Liver (tissue), 9 donors: ENCODE results near the gene SRRM2. TPM values are rescaled to one million over a fixed set of nuclear protein-coding genes. Genes with fewer than 3 reads are reported as not detected.

Experiments used
- DNase-seq: peaks from one replicate; pipeline ENCODE4 v3.0.0-alpha.2; 2017; ENCODE audit warnings: low spot score
- H3K27ac ChIP-seq, 2 donors: one replicate each; pipeline ENCODE4 v1.7.0; 2013; ENCODE audit warnings: inconsistent platforms in 2 of 2, low read length in 2 of 2, control low read depth in 1 of 2, low read depth in 1 of 2, mild to moderate bottlenecking in 1 of 2
- H3K27me3 ChIP-seq, 4 donors: one replicate each; pipeline versions ENCODE4 v1.6.1 to v1.7.0; 2013; ENCODE audit warnings: low read length in 3 of 4, inconsistent platforms in 1 of 4, mild to moderate bottlenecking in 1 of 4, moderate library complexity in 1 of 4; ENCODE audit not compliant: control insufficient read depth in 4 of 4, insufficient read depth in 4 of 4
- H3K36me3 ChIP-seq, 4 donors: one replicate each; pipeline versions ENCODE4 v1.6.1 to v1.7.0; 2013; ENCODE audit warnings: low read length in 3 of 4, mild to moderate bottlenecking in 3 of 4, low read depth in 1 of 4, moderate library complexity in 1 of 4; ENCODE audit not compliant: control insufficient read depth in 4 of 4, insufficient read depth in 3 of 4
- H3K4me1 ChIP-seq, 4 donors: one replicate each; pipeline versions ENCODE4 v1.6.1 to v1.7.0; 2013; ENCODE audit warnings: low read length in 3 of 4, mild to moderate bottlenecking in 3 of 4, moderate library complexity in 1 of 4; ENCODE audit not compliant: control insufficient read depth in 4 of 4, insufficient read depth in 4 of 4
- H3K4me3 ChIP-seq, 3 donors: one replicate each; pipeline versions ENCODE4 v1.6.1 to v1.7.0; 2013; ENCODE audit warnings: low read length in 3 of 3, control low read depth in 1 of 3, low read depth in 1 of 3, mild to moderate bottlenecking in 1 of 3
- H3K9ac ChIP-seq, 2 donors: one replicate each; pipeline ENCODE4 v1.7.0; 2013; ENCODE audit warnings: low read length in 2 of 2, mild to moderate bottlenecking in 2 of 2, moderate library complexity in 2 of 2, control low read depth in 1 of 2, low read depth in 1 of 2
- H3K9me3 ChIP-seq, 4 donors: one replicate each; pipeline versions ENCODE4 v1.6.1 to v1.7.0; 2013; ENCODE audit warnings: low read length in 3 of 4; ENCODE audit not compliant: control insufficient read depth in 4 of 4
- CTCF ChIP-seq: fragments of 150-350 bp; IDR thresholded peaks from 2 replicates; pipeline ENCODE4 v1.5.1; 2017; ENCODE audit warnings: improper control_type of control experiment, low read depth, low read length; ENCODE audit not compliant: missing input control
- FOXA1 ChIP-seq: IDR thresholded peaks from 2 replicates; pipeline ENCODE4 v1.6.1; 2016; ENCODE audit warnings: antibody characterized with exemption
- HNF4A ChIP-seq, 2 donors: conservative IDR thresholded peaks; 2 replicates each; pipeline ENCODE4 v1.6.1; 2016; ENCODE audit warnings: antibody characterized with exemption in 2 of 2, mild to moderate bottlenecking in 2 of 2
- HNF4G ChIP-seq: IDR thresholded peaks from 2 replicates; pipeline ENCODE4 v1.6.1; 2016; ENCODE audit warnings: antibody characterized with exemption
- JUND ChIP-seq, 2 donors: IDR thresholded peaks; 2 replicates each; pipeline ENCODE4 v1.6.1; 2016; ENCODE audit warnings: antibody characterized with exemption in 2 of 2
- RAD21 ChIP-seq, 2 donors: IDR thresholded peaks; 2 replicates each; pipeline ENCODE4 v1.6.1; 2016; ENCODE audit warnings: antibody characterized with exemption in 2 of 2, mild to moderate bottlenecking in 2 of 2
- RXRA ChIP-seq, 2 donors: IDR thresholded peaks; 2 replicates each; pipeline ENCODE4 v1.6.1; 2017 to 2018; ENCODE audit warnings: antibody characterized with exemption in 2 of 2, mild to moderate bottlenecking in 1 of 2
- SP1 ChIP-seq: IDR thresholded peaks from 2 replicates; pipeline ENCODE4 v1.6.1; 2018; ENCODE audit warnings: antibody characterized with exemption, mild to moderate bottlenecking
- TAF1 ChIP-seq: conservative IDR thresholded peaks from 2 replicates; pipeline ENCODE4 v1.6.1; 2016; ENCODE audit warnings: antibody characterized with exemption, mild to moderate bottlenecking
- ZBTB33 ChIP-seq: IDR thresholded peaks from 2 replicates; pipeline ENCODE4 v1.6.1; 2016; ENCODE audit warnings: antibody characterized with exemption
- WGBS: extraction: QIAGEN DNeasy Blood & Tissue Kit; methylation state at CpG from one replicate; pipeline ENCODE4 v1.1.7; 2013; 5-methylcytosine and 5-hydroxymethylcytosine counted together
- polyA plus RNA-seq, 2 donors: library from polyadenylated mRNA; stranded (reverse) in 1 of 2; unstranded in 1 of 2; fragments of 200-250 nt in 1 of 2; fragments of >200 nt in 1 of 2; fragmentation: Nextera tagmentation in 1 of 2; extraction: Ambion mirVana in 1 of 2; gene quantifications; one replicate each; pipeline versions ENCODE4 v1.2.1 to v1.2.3, GENCODE V29; 2013 to 2015
- total RNA-seq, 2 donors: library from RNA; depleted of rRNA; stranded (reverse); fragments of >200 nt; gene quantifications; one replicate each; pipeline ENCODE4 v1.2.3, GENCODE V29; 2014
- donor health status: healthy.
- donor health status: healthy.
- donor health status: healthy.
- donor health status: healthy.
- donor health status: healthy.

SRRM2 gene
- total and polyA plus RNA-seq, 4 donors, result 84.8 to 199 (median 133) TPM

GRCh38 chr16:2717383-2718263 is 34.8 kb upstream of the SRRM2 start:
- no peaks in the 10 kb centered on the region for H3K36me3 ChIP-seq
- no peaks in the 10 kb centered on the region for H3K27me3 ChIP-seq
- 81% methylated on average over 21 of the region's 21 CpGs for WGBS
- no peak overlapping the region for H3K4me3 ChIP-seq
- H3K9ac ChIP-seq, result no peak overlapping the region
- H3K27ac ChIP-seq, result no peak overlapping the region
- TF ChIP-seq CTCF (no peak), HNF4G (no peak), FOXA1 (no peak), RAD21 (IDR thresholded peaks at IDR 0.05) (no peak)
- DNase-seq, result no peak
- peaks cover 13 to 21% (median 18%) of the 10 kb centered on the region in 4 donors for H3K4me1 ChIP-seq
- no peaks in the 10 kb centered on the region for H3K9me3 ChIP-seq

GRCh38 chr16:2719328-2720063 is 32.9 kb upstream of the SRRM2 start:
- TF ChIP-seq SP1 (peak; percentile 48), JUND (IDR thresholded peaks at IDR 0.05) (no peak), HNF4A (conservative IDR thresholded peaks at IDR 0.05) (peak; percentile 15 to 17), ZBTB33 (no peak), RXRA (IDR thresholded peaks at IDR 0.05) (peak; percentile 88 to 93)
- peak overlapping the region; percentile 51 to 74 for H3K27ac ChIP-seq
- H3K9me3 ChIP-seq, result no peaks in the 10 kb centered on the region
- peaks cover 13 to 21% (median 18%) of the 10 kb centered on the region in 4 donors for H3K4me1 ChIP-seq
- H3K9ac ChIP-seq, result no peak overlapping the region
- no peaks in the 10 kb centered on the region for H3K36me3 ChIP-seq
- 47% methylated on average over 16 of the region's 16 CpGs for WGBS
- DNase-seq, result no peak
- no peak overlapping the region for H3K4me3 ChIP-seq
- no peaks in the 10 kb centered on the region for H3K27me3 ChIP-seq

- H3K36me3 ChIP-seq, result no peaks in the 10 kb centered on the region
- H3K9me3 ChIP-seq, result no peaks in the 10 kb centered on the region
- TF ChIP-seq RXRA (IDR thresholded peaks at IDR 0.05) (no peak), SP1 (no peak), TAF1 (no peak)
- H3K27ac ChIP-seq, result peak within 1 kb of the TSS; percentile 51 to 74
- 89% methylated on average over 26 of the region's 26 CpGs for WGBS
- DNase-seq, result no peak
- H3K4me3 ChIP-seq, result peak within 1 kb of the TSS in 2 of 3 donors; percentile 51 to 83
- H3K4me1 ChIP-seq, result peaks cover 13 to 21% (median 18%) of the 10 kb centered on the region in 4 donors
- H3K27me3 ChIP-seq, result no peaks in the 10 kb centered on the region
- no peak within 1 kb of the TSS for H3K9ac ChIP-seq
Measured at GRCh38 chr16:2720064-2720457, 32.4 kb upstream of the SRRM2 start, which contains the start of gene PRSS27. PRSS27 (minus strand) TSS chr16:2720224; CDS start chr16:2720160, 64 bp downstream.
